HG03442 (cell line): ENCODE data around the gene OPN5.
"Not testable (repeated sequence)": the region's sequence is repeated elsewhere in the genome, so short reads cannot be mapped to it uniquely, and the experiment has no call there.

Source experiments
- ATAC-seq: cut with Tn5 transposase; IDR thresholded peaks from one replicate; pipeline ENCODE4 v1.9.1; 2021; ENCODE audit warnings: mild to moderate bottlenecking, moderate library complexity; ENCODE audit not compliant: unreplicated experiment

The OPN5 gene, protein sequence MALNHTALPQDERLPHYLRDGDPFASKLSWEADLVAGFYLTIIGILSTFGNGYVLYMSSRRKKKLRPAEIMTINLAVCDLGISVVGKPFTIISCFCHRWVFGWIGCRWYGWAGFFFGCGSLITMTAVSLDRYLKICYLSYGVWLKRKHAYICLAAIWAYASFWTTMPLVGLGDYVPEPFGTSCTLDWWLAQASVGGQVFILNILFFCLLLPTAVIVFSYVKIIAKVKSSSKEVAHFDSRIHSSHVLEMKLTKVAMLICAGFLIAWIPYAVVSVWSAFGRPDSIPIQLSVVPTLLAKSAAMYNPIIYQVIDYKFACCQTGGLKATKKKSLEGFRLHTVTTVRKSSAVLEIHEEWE

DNA sequence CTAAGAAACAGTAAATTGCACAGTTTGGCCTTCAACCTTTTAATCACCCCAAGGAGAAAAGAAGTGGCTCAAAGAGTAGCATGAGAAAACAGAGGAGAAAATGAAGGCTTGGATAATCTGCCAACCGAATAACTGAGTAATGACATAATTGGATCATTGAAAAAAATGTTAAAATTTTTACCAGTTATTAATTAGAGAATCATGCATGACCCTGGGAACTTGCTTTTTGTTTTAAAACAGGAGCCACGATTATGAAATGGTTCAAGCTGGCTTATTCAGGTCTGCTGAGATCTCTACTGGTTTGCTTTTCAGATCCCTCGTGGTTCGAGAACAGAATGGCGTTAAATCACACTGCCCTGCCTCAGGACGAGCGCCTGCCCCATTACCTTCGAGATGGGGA, at the start of gene OPN5:
Gene OPN5, plus strand, starts transcription at position 301 of the 400 bp plus-strand sequence. Its CDS starts 35 bp downstream, at position 336.
- ATAC-seq = no peak

DNA sequence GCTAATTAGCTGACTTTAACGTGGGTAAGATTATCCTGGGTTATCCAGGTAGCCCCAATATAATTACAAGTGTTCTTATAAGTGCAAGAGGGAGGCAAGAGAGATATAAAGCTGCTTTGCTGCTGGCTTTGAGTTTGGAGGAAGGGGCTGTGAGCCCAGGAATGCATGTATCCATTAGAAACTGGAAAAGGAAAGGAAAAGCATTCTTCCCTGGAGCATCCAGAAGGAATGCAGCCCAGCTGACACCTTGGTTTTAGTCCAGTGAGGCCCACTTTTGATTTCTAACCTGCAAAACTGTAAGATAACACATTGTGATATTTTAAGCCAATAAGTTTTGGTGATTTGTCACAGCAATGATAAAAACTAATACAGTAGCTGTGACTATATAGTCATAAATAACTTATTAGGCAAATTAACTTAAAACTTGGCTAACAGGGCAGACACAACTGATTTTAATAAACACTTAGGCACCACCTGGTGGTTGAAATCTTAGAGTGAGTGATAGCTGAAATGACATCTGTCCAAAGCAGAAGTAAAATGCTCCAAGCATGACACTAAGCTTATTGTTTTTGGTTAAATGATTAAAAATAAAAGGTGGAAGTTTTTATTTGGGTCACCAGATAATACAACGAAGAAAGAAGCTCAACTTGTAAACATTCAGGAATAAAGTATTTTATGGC, 47.8 kb upstream of the OPN5 start:
- ATAC-seq = peak; percentile 59

DNA sequence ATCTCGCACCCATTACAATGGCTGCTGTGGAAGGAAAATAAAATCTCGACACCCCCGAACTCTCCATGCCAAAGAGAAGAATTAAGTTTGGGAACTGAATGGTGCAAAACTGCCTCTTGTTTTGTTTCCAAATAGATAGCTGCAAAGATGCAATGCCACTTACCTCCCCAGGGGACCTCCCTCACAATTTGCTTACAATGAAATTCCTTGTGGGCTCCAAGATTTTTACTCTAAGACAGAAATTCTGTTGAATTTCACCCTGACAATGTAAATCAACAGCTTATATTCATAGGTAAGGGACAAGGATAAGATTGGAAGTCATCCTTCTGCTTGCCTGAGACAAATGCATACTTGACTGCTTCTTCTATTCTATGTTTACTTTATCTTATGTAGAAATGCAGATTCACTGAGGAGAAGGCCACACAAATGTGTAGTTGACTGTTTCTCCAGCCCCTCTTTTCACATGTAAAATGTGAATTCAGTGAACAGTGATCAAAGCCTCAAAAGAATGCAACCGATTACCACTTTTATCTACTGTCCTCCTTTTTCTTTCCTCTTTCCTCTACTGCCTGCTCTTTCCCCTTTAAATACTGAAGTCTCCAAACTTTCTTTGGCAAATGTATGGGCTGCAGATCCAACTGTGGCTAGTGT, 46.9 kb upstream of the OPN5 start:
- no peak for ATAC-seq

DNA sequence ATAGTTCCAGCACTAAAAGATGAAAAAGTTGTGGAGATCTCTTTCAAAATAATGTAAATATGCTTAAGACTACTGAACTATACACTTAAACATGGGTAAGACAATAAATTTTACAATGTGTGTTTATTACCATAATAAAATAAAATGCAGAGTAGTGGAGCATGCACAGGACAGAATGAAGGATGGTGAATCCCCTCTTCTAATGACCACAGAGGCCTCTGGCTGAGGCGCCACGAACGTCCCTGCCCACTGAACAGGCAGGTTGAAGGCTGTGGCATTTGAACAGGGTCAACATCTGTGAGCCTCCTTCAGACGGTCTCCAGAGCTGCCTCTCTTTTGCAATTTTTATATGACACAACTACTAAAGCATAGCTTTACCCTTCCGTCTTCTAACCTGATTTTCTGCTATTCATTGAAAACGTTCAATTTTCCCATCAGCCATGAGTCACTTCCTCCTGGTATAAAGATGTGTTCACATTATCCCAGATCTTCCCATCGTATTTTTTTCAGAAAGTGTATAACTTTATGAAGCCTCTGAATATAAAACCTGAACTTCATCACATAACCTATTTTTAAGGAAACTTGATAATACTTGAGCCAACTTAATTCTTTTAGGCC, 45.6 kb upstream of the OPN5 start:
- no peak for ATAC-seq

DNA sequence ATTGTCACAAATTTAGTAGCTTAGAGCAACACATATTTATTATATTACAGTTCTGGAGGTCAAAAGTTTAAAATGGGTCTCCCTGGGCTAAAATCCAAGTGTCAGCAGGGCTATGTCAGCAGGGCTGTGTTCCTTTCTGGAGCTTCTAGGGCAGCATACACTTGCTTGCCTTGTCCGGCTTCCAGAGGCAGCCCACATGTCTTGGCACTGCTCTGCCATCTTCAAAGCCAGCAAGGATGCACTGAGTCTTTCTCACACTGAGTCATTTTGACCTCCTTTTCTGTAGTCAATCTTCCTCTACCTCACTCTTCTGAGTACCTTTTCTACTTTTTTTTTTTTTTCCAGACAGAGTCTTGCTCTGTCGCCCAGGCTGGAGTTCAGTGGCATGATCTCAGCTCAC, 44.4 kb upstream of the OPN5 start:
- ATAC-seq = no peak

DNA sequence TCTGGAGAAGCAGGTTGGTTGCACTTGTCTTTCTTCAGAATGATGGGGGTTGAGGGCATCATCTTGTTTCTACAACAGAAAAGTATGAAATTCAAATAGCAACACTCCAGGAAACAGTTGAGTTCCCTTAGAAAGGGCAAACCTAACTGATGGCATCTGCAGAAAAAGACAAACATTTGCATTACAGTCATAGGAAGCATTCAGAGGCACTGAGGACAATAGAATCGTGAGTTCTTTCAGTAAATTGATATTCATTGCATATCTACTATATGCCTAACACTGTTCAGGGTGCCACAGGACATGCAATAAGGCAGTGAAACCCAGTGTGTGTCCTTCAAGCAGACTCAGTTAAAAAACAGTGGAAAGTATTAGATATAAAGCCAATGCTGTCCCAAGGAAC, 41.1 kb upstream of the OPN5 start:
- no peak for ATAC-seq

DNA sequence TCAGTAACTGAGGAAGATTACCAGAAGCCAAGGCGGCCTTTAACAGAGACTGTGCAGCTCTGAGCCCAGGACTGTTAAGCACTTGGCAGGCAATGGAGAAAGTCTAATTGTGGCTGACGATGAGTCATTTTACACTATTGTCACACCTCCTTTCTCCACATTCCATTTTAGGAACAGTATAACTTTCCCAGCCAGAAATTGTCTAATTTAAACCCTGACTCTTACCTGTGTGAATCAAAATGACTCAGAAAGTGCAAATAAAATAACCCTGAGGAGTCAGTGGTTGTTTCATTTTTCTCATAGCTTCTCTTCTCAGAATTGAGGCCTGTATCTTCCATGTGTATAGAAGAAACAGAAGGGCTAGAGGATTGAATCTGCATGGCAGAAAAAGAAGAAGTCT, 40.0 kb upstream of the OPN5 start:
- ATAC-seq = peak; percentile 87

DNA sequence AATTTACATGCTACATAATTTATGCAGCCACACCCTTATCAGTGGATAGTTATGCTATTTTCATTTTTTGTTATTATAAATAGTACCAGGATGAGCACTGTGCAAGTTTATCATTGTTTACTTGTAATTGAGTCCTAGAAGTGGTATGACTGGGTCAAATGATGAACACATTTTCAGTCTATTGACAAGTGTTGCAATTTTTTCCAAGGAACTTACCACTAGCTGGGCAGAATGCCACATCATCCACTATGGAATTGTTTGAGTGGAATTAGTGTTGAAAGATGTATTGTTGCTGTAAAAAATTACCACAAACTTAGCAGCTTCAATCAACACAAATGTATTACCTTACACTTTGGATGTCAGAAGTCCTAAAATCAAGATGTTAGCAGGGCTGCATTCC, 38.1 kb upstream of the OPN5 start:
- no peak for ATAC-seq

DNA sequence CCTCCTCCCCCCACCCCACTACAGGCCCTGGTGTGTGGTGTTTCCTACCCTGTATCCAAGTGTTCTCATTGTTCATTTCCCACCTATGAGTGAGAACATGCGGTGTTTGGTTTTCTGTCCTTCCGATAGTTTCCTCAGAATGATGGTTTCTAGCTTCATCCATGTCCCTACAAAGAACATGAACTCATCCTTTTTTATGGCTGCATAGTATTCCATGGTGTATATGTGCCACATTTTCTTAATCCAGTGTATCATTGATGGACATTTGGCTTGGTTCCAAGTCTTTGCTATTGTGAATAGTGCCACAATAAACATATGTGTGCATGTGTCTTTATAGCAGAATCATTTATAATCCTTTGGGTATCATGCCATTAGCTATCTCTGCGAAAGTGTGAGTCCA, 36.6 kb upstream of the OPN5 start:
- not testable (repeated sequence) for ATAC-seq

DNA sequence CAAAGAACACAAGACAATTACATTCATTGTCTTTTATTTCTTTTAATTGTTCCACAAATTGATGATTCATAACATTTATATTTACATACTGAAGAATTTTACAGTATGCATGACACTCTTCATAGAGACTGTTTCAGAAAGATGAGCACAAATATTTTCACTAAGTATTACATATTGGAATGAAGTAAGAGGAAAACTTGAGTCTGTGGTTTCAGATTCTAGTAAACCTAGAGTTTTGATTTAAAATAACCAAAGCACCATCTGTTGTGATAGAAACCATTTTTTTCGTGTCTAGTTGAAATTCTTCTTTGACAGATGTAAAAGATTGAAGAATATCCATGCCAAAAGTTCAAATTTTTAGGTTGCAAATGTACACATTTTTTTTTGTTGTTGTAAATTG, 32.1 kb upstream of the OPN5 start:
- no peak for ATAC-seq

DNA sequence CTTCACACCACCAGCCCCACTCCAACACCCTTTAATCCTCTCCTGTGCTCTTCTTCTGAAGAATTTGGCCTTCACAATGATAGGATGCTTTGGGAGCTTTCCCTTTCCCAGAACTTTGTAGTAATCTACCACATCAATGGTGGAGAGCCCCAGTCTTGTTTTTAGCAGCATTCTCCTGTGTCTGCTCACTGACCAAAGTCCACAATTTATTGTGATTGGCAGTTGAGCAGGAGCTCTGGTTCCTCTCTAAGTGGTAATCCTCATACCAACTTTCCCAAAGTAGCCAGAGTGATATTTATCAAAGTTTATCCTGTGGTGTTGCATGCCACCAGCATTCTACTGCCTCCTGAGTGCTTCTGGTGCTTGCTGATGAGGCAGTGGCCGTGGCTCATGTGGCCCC, 29.0 kb upstream of the OPN5 start:
- no peak for ATAC-seq

DNA sequence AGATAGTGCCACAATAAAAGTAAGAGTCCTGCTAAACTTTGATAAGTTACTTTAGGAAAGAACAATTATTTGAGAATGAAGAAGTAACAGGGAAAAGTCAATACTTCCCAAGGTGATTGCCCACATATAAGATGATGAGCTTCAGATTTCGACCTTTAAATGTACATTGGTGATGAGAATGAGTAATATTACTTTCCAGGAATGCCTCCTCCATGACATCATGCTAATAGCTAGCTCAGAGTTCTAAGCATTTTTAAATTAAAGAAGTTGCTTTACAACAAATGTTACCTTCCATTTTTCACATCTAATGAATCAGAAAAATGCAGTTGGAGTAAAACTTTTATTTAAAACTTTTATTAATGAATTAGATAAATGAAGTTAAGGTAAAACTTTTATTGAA, 22.5 kb upstream of the OPN5 start:
- no peak for ATAC-seq

DNA sequence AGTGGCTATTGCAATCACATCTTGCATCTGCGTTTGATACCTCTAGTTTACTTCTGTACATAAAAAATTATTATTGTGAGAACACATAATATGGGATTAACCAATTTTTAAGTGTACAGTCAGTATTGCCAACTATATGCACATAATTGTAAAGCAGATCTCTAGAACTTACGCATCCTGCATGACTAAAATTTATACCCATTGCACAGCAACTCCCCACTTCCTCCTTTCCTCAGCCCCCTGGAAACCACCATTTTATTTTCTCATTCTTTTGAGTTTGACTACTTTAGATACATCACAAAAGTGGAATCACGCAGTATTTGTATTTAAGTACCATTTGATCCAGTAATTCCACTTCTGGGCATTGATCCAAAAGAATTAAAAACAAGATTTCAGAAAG, 19.3 kb upstream of the OPN5 start:
- ATAC-seq = no peak

DNA sequence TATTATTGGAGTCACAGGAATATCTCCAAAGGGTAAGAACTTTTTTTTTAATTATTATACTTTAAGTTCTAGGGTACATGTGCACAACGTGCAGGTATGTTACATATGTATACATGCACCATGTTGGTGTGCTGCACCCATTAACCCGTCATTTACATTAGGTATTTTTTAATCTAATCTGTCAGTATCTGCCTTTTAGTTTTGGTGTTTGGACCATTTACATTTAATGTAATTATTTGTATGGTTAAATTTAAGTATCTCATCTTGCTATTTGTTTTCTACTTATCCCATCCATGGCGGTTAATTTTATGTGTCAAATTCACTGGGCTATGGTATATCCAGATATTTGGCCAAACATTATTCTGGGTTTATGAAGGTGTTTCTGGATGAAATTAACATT, 15.4 kb upstream of the OPN5 start:
- no peak for ATAC-seq

DNA sequence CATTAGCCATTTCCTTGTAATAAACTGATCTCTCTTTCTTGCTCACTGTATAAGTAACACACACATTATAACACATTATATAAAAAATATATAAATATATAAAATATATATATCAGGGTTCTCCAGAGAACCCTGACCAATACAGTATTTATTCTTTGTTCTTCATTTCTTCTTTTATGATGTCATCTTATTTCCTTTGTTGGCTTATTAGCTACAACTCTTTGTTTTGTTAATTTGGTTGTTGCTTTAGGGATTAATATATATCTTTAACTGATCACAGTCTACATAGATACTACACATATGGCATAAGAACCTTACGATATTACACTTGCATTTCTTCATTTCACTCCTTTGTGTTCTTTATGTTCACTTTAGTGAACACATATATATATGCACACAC, 14.7 kb upstream of the OPN5 start:
- ATAC-seq = no peak

DNA sequence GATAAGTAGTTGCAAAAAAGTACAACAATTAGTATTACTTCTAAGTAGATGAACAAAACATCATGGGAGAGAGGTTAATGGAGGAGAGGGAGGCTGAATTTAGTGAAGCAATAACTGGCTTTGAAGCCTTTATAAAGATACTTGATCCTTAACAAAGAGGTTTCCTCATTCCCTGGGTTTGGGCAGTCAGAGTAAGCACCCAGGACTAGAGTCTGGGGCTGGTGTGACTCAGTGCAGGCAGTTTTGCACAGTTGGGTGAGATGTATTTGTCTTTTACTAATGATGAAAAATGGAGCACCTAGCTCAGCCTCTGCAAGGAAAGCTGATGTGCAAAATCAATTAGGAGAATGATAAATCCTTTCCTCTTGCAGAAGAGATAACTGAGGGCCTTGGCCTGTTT, 11.8 kb upstream of the OPN5 start:
- ATAC-seq = no peak

DNA sequence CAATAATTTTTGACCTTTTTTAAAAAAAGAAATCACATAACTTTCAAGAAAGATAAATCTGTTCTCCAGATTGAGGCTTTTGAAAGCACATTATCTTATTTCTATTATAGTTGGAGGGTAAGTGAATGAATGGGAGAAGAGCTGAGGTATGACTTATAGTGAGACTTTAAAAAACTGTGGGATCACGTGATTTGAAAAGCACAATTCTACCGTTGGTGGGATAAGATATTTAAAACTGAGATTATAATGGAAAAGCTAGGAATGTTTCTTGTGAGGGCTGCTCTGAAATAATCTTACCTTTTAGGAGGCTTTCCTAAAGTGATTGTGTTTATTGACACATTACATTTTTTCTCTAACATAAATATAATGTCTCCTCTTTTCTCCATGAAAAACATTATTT, 9.5 kb upstream of the OPN5 start:
- ATAC-seq = no peak

DNA sequence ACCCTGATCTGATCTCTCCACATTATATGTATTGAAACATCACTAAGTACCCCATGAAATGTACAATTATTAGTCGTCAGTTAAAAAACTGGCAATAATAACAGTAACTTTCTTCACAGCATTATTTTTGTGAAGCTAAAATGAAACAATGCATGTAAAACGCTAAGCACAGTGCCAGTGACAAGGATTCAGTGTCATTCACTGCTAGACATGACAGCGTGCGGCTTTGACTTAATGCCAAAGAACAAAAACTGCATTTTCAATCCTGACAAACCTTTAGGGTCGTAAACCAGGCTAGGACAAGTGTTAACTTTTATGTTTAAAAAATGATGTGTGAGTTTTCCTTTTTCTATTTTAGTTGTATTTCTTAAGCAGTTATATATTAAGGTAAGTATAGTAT, 8.8 kb upstream of the OPN5 start:
- ATAC-seq = no peak

DNA sequence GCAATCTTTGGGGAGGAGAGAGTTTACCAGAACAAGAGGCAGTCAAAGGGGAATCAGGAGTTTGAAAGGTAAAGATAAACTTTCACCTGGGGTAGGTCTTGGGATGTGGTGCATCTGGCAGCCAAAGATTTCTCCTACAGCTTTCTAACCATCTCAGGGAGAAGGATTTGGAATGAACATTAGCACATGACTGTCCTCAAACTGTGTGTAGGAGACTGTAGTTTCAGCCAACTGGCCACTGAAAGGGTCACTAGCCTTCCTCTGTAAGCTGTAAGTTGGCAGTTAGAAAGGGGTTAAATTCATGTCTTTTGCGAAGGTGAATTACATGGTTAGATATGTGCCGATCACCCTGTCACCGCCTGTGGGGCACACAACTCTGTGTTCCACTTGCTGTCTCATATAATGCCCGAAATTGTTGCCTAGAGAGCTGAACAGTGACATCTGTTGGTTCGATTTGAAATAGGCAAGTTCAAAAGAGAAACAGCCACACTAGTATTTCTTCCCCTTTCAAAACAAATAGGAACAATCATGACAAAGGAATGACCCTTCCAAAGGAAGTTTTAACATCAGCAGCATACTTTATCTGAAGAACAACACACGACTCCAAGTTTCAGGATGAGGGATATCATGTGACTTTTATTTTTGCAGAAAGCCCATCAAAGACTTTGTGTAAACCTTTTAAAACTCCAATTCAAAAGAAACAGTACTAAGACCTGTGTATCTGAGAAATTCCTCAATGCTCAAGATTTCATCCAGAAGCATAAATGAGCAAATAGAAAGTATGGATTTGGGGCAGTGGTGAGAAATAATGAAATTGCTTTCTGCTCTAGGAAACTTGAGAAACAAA, 1.1 kb upstream of the OPN5 start:
- ATAC-seq = peak; percentile 92

DNA sequence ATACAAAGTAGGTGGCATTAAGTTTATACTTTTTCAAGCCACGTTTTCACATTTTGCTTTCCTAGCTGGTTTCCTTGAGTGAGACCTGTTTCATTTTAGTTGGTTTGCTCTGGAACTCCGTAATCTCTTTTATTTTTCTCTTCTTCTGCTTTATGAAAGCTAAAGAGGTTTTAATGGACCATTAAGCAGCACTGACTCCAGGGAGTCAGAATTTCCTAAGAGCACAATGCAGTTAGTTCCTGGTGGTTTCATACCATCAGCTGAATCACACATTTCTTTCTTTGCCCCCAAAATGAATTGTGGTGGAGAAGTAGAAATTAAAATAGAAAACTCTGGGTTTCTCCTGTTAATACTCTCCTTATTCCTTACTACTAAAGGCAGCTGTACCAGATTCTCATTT, 3.4 kb downstream of the OPN5 start:
- no peak for ATAC-seq
